Mesendoderm (in vitro differentiated cells): ENCODE data around the gene TCF21.
"Not testable (repeated sequence)": the region's sequence is repeated elsewhere in the genome, so short reads cannot be mapped to it uniquely, and the experiment has no call there.

ENCODE experiments used
- DNase-seq: peaks from one replicate; pipeline ENCODE4 v3.0.0; 2013
- H2AK5ac ChIP-seq: 2 replicates; pipeline ENCODE4 v1.6.1; 2013; ENCODE audit warnings: low read length, inconsistent platforms
- H2BK120ac ChIP-seq: 2 replicates; pipeline ENCODE4 v1.6.1; 2013; ENCODE audit warnings: low read depth, mild to moderate bottlenecking, low read length, moderate library complexity, mixed read lengths
- H2BK15ac ChIP-seq: replicated peaks from 2 replicates; pipeline ENCODE4 v1.6.1; 2013; ENCODE audit warnings: low read depth, mild to moderate bottlenecking, moderate library complexity
- H2BK5ac ChIP-seq: 2 replicates; pipeline ENCODE4 v1.6.1; 2013; ENCODE audit warnings: low read length, inconsistent platforms
- H3K18ac ChIP-seq: 2 replicates; pipeline ENCODE4 v1.6.1; 2013; ENCODE audit warnings: mild to moderate bottlenecking, low read length, mixed read lengths
- H3K23ac ChIP-seq: one replicate; pipeline ENCODE4 v1.6.1; 2013; ENCODE audit warnings: low read length
- H3K27ac ChIP-seq: 2 replicates; pipeline ENCODE4 v1.5.1; 2013; ENCODE audit warnings: low read depth, mild to moderate bottlenecking, inconsistent platforms, low read length, moderate library complexity
- H3K27me3 ChIP-seq: 2 replicates; pipeline ENCODE4 v1.6.1; 2013; ENCODE audit warnings: low read length, control low read depth, mild to moderate bottlenecking, inconsistent platforms; ENCODE audit not compliant: insufficient read depth, poor library complexity
- H3K36me3 ChIP-seq: 2 replicates; pipeline ENCODE4 v1.6.1; 2013; ENCODE audit warnings: low read length, inconsistent platforms; ENCODE audit not compliant: control insufficient read depth, insufficient read depth
- H3K4ac ChIP-seq: one replicate; pipeline ENCODE4 v1.6.1; 2013; ENCODE audit warnings: low read depth, mild to moderate bottlenecking, low read length, moderate library complexity
- H3K4me1 ChIP-seq: 2 replicates; pipeline ENCODE4 v1.6.1; 2013; ENCODE audit warnings: low read depth, low read length, inconsistent platforms; ENCODE audit not compliant: control insufficient read depth
- H3K4me2 ChIP-seq: 2 replicates; pipeline ENCODE4 v1.6.1; 2013; ENCODE audit warnings: low read length
- H3K4me3 ChIP-seq: 2 replicates; pipeline ENCODE4 v1.5.1; 2013; ENCODE audit warnings: mild to moderate bottlenecking, low read length
- H3K56ac ChIP-seq: one replicate; pipeline ENCODE4 v1.6.1; 2013; ENCODE audit warnings: low read length
- H3K79me1 ChIP-seq: 2 replicates; pipeline ENCODE4 v1.6.1; 2013; ENCODE audit warnings: low read length, inconsistent platforms
- H3K79me2 ChIP-seq: 2 replicates; pipeline ENCODE4 v1.6.1; 2013; ENCODE audit warnings: mild to moderate bottlenecking, low read length; ENCODE audit not compliant: control insufficient read depth, insufficient read depth
- H3K9ac ChIP-seq: 2 replicates; pipeline ENCODE4 v1.6.1; 2013; ENCODE audit warnings: low read length, inconsistent platforms
- H4K5ac ChIP-seq: one replicate; pipeline ENCODE4 v1.6.1; 2013; ENCODE audit warnings: low read length
- H4K8ac ChIP-seq: one replicate; pipeline ENCODE4 v1.6.1; 2013; ENCODE audit warnings: low read depth, mild to moderate bottlenecking, control low read depth, low read length, moderate library complexity
- WGBS: extraction: QIAGEN DNeasy Blood & Tissue Kit; methylation state at CpG from one replicate; pipeline ENCODE4 v1.1.7; 2013; ENCODE audit warnings: low lambda C conversion rate, missing lambda C conversion rate; ENCODE audit not compliant: insufficient coverage; ENCODE audit errors: extremely low coverage; 5-methylcytosine and 5-hydroxymethylcytosine counted together

Gene TCF21

DNA sequence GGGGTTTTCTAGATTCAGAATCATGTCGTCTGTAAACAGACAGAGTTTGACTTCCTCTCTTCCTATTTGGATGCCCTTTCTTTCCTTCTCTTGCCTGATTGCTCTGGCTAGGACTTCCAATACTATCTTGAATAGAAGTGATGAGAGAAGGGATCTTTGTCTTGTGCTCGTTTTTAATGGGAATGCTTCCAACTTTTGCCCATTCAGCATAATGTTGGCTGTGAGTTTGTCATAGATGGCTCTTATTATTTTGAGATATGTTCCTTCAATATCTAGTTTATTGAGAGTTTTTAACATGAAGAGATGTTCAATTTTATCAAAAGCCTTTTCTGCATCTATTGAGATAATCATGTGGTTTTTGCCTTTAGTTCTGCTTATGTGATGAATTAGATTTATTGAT lies 27.6 kb upstream of the TCF21 start:
- H3K9ac ChIP-seq, H3K23ac ChIP-seq, H3K36me3 ChIP-seq, H3K4me2 ChIP-seq, H3K56ac ChIP-seq, H3K27ac ChIP-seq, H2BK15ac ChIP-seq, H2AK5ac ChIP-seq, H3K79me2 ChIP-seq, H3K79me1 ChIP-seq, H2BK120ac ChIP-seq, H3K4ac ChIP-seq, DNase-seq, H3K27me3 ChIP-seq, H4K5ac ChIP-seq, H3K18ac ChIP-seq, H4K8ac ChIP-seq, H3K4me1 ChIP-seq, H2BK5ac ChIP-seq, H3K4me3 ChIP-seq: not testable (repeated sequence)
- WGBS = no CpG with 5 or more reads among the region's 2 CpGs

- Histone ChIP-seq H3K4me2 (no peak overlapping the region), H2AK5ac (no peak overlapping the region), H3K56ac (no peak overlapping the region), H3K4ac (no peak overlapping the region), H3K4me3 (no peak overlapping the region), H4K8ac (no peak overlapping the region), H3K4me1 (no peaks in the 10 kb centered on the region), H2BK5ac (no peak overlapping the region), H2BK120ac (no peak overlapping the region), H3K27me3 (no peaks in the 10 kb centered on the region), H3K79me2 (no peaks in the 10 kb centered on the region), H3K79me1 (no peaks in the 10 kb centered on the region), H3K36me3 (no peaks in the 10 kb centered on the region), H3K27ac (no peak overlapping the region), H3K23ac (no peak overlapping the region), H2BK15ac (no peak overlapping the region), H4K5ac (no peak overlapping the region), H3K9ac (no peak overlapping the region), H3K18ac (no peak overlapping the region)
- DNase-seq = no peak
- WGBS = no CpG with 5 or more reads among the region's 1 CpG
Observed at GRCh38 chr6:133863228-133863627, 25.7 kb upstream of the TCF21 start.

- Histone ChIP-seq H3K9ac (no peak overlapping the region), H3K27me3 (no peaks in the 10 kb centered on the region), H4K8ac (no peak overlapping the region), H3K23ac (no peak overlapping the region), H2BK15ac (no peak overlapping the region), H3K79me2 (no peaks in the 10 kb centered on the region), H4K5ac (no peak overlapping the region), H3K27ac (no peak overlapping the region), H3K4ac (no peak overlapping the region), H3K4me3 (no peak overlapping the region), H3K4me1 (no peaks in the 10 kb centered on the region), H3K36me3 (no peaks in the 10 kb centered on the region), H3K56ac (no peak overlapping the region), H2BK120ac (no peak overlapping the region), H2BK5ac (no peak overlapping the region), H2AK5ac (no peak overlapping the region), H3K18ac (no peak overlapping the region), H3K79me1 (no peaks in the 10 kb centered on the region), H3K4me2 (no peak overlapping the region)
- DNase-seq = no peak
- WGBS = no CpG with 5 or more reads among the region's 4 CpGs
Observed at GRCh38 chr6:133865680-133866079, 23.2 kb upstream of the TCF21 start.

DNA sequence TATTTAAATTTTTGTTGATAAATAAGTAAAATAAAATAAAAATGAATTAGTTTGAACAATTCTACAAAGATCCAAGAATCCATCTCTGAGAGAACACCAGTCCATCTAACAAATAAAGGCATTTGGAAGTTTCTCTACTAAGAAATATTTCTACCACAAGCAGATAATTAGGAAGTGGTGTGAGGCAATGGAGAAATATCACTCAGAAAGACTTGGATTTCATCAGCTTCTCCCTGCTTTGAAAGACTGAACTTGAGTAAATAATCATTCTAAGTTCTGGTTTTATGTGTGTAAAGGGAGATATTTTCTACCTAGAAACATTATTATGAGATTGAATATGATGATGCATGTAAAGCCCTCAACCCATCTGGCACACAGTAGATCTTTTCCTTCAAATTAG lies 17.8 kb upstream of the TCF21 start:
- Histone ChIP-seq H3K79me2 (no peaks in the 10 kb centered on the region), H3K36me3 (no peaks in the 10 kb centered on the region), H3K4me2 (no peak overlapping the region), H3K4ac (no peak overlapping the region), H3K27me3 (no peaks in the 10 kb centered on the region), H3K9ac (no peak overlapping the region), H2BK5ac (no peak overlapping the region), H2BK15ac (no peak overlapping the region), H3K4me3 (no peak overlapping the region), H3K18ac (no peak overlapping the region), H3K79me1 (no peaks in the 10 kb centered on the region), H3K27ac (no peak overlapping the region), H3K4me1 (no peaks in the 10 kb centered on the region), H4K5ac (no peak overlapping the region), H4K8ac (no peak overlapping the region), H3K56ac (no peak overlapping the region), H2BK120ac (no peak overlapping the region), H3K23ac (no peak overlapping the region), H2AK5ac (no peak overlapping the region)
- no peak for DNase-seq

- Histone ChIP-seq H3K18ac (no peak overlapping the region), H3K9ac (no peak overlapping the region), H3K79me1 (no peaks in the 10 kb centered on the region), H3K36me3 (no peaks in the 10 kb centered on the region), H3K23ac (no peak overlapping the region), H2AK5ac (no peak overlapping the region), H2BK120ac (no peak overlapping the region), H3K4ac (no peak overlapping the region), H3K27me3 (no peaks in the 10 kb centered on the region), H3K4me1 (no peaks in the 10 kb centered on the region), H4K5ac (no peak overlapping the region), H3K56ac (no peak overlapping the region), H2BK15ac (no peak overlapping the region), H3K4me3 (no peak overlapping the region), H3K4me2 (no peak overlapping the region), H2BK5ac (no peak overlapping the region), H3K27ac (no peak overlapping the region), H3K79me2 (no peaks in the 10 kb centered on the region), H4K8ac (no peak overlapping the region)
- DNase-seq = no peak
- no CpG with 5 or more reads among the region's 5 CpGs for WGBS
Observed at GRCh38 chr6:133873538-133873937, 15.4 kb upstream of the TCF21 start.

- no peak overlapping the region for H3K56ac ChIP-seq
- no peak overlapping the region for H3K27ac ChIP-seq
- H3K27me3 ChIP-seq = no peaks in the 10 kb centered on the region
- no peak overlapping the region for H3K4me3 ChIP-seq
- no peak overlapping the region for H2BK15ac ChIP-seq
- no peak overlapping the region for H4K8ac ChIP-seq
- H2BK120ac ChIP-seq = no peak overlapping the region
- no peak for DNase-seq
- H3K4me2 ChIP-seq = no peak overlapping the region
- H4K5ac ChIP-seq = no peak overlapping the region
- no peak overlapping the region for H2AK5ac ChIP-seq
- no peak overlapping the region for H3K9ac ChIP-seq
- no peaks in the 10 kb centered on the region for H3K79me1 ChIP-seq
- H3K4me1 ChIP-seq = no peaks in the 10 kb centered on the region
- no peak overlapping the region for H3K18ac ChIP-seq
- WGBS = no CpG with 5 or more reads among the region's 5 CpGs
- H3K23ac ChIP-seq = peak overlapping the region; percentile 45
- no peaks in the 10 kb centered on the region for H3K36me3 ChIP-seq
- no peak overlapping the region for H2BK5ac ChIP-seq
- H3K4ac ChIP-seq = no peak overlapping the region
- no peaks in the 10 kb centered on the region for H3K79me2 ChIP-seq
Observed at GRCh38 chr6:133877116-133877515, 11.8 kb upstream of the TCF21 start.
